ENCODE data around the gene GRIA1.
A peak's percentile ranks its signal among the peaks of the same experiment; 100 is the strongest.

The GRIA1 gene

DNA sequence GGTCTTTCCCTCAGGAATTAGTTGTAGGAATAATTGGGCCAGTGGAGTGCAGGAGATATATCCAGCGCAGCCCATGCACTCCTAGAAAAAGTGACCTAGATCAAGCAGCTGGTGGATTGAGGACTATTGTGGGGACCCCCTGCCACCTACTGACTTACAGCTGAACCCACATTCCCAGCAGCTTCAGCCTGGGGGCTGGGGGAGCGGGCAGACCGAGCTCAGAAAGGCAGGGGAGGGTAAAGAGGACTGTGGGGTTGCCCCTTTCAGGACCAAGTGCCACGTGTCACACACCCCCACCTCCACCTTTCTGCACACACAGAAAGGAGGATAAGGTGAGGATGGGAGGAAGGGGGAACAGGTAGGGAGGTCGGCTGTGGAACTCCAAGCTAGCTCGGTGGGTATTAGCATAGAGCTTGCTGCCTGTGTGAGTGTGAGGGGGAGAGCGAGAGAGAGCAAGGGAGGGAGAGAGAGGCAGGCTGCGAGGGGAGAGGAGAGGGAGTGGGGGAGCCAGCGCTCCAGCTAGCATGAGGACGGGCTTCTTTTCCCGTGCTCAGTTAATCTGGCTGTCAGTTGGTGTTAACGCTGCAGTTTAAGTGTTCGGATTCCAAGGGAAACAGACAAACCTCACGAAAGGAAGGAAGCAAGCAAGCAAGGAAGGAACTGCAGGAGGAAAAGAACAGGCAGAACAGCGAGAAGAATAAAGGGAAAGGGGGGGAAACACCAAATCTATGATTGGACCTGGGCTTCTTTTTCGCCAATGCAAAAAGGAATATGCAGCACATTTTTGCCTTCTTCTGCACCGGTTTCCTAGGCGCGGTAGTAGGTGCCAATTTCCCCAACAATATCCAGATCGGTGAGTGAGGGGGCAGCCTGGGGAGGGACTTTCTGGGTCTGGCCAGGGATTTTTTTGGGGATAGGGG is at the start of gene GRIA1:
TSS of gene GRIA1 (plus strand) at position 553 of the 920 bp plus-strand sequence.
- no peak for DNase-seq (ENCODE audit: low spot score)
- in situ Hi-C loops (cut with MboI; ENCODE audit: low pct_unique_long_range_greater_than_20kb, low sequenced_read_pairs, unreplicated experiment) = no loop called here

DNA sequence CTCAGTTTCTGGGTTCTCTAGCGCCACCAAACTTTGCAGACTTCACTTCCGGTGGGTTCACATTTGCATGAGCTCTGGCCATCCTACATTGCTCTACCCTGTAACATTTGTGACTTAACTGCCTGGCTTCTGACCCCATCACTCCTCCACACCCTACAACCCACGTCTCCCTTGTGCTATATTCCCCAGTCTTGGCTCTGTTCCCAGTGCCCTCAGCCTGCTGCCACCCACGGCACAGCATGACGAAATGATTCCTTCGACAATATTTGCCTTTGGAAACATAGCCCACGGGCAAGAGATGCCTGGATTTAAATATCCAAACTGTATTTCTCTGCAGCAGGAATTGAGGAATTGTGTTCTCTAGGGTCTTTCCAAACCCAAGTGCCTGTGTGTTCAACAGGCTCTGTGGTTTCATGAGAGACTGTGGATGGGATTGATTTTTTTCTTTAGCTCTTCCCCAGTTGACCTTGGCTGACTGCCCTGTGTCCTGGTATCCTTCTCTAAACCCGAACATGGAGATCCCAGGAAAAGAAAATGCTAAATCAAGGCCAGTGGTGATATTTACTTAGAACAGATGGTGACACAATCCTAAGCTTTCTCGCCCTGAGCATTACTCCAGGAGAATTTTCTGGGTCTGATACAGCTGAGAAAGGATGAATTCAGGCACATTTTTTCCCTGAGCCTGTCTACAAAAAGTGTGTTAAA is 44.4 kb upstream of the GRIA1 start:
- no peak for DNase-seq (ENCODE audit: low spot score)
- TF ChIP-seq, protein P1, sequence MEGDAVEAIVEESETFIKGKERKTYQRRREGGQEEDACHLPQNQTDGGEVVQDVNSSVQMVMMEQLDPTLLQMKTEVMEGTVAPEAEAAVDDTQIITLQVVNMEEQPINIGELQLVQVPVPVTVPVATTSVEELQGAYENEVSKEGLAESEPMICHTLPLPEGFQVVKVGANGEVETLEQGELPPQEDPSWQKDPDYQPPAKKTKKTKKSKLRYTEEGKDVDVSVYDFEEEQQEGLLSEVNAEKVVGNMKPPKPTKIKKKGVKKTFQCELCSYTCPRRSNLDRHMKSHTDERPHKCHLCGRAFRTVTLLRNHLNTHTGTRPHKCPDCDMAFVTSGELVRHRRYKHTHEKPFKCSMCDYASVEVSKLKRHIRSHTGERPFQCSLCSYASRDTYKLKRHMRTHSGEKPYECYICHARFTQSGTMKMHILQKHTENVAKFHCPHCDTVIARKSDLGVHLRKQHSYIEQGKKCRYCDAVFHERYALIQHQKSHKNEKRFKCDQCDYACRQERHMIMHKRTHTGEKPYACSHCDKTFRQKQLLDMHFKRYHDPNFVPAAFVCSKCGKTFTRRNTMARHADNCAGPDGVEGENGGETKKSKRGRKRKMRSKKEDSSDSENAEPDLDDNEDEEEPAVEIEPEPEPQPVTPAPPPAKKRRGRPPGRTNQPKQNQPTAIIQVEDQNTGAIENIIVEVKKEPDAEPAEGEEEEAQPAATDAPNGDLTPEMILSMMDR (IDR thresholded peaks at IDR 0.05; ENCODE audit: extremely low read depth, insufficient read depth, missing control alignments) = no peak
- in situ Hi-C loops (cut with MboI; ENCODE audit: low pct_unique_long_range_greater_than_20kb, low sequenced_read_pairs, unreplicated experiment) = no loop called here

More for the DNA sequence above, at the start of gene GRIA1:
- TF ChIP-seq, protein P1 (IDR thresholded peaks at IDR 0.05; ENCODE audit: extremely low read depth, insufficient read depth, missing control alignments) = peak; percentile 40

DNA sequence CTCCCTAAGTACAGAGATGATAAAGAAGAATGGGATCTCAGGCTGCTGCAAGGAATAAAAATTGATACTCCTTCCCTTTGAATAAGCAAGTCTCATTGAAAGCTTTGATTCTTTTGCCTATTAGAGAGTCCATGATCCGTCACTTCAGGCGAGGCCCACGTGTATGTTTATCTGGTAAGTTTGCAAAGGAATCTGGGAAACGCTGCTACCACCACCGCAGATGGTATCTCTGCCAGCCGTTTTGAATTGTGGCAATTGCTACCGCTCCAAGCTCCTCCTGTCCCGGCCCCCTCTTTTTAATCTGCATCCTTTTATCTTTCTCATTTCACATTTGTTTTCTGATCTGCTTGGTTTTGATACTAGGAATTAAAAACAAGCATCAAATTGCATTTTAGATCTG is 42.9 kb upstream of the GRIA1 start:
- in situ Hi-C loops (cut with MboI; ENCODE audit: low pct_unique_long_range_greater_than_20kb, low sequenced_read_pairs, unreplicated experiment) = no loop called here
- TF ChIP-seq, protein P1 (IDR thresholded peaks at IDR 0.05; ENCODE audit: extremely low read depth, insufficient read depth, missing control alignments) = no peak
- DNase-seq (ENCODE audit: low spot score) = no peak

DNA sequence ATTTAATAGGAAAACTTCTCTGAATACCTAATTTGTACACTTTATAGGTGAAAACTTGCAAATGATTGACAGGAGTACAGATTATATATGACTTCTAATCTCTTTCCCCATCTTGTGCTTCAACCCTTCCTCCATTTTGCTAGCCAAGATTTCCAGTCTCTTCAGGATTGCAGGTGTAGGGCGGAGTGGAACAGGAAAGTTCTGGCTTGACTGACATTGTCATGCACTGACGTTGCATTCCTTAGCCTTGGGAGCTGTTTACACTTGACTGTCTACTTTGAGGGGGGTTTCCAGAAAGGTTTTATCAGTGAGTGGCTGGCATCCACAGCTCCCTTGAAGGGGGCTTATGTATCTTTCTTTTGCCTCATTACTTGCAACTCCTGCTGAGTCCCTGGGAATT is 34.1 kb upstream of the GRIA1 start:
- in situ Hi-C loops (cut with MboI; ENCODE audit: low pct_unique_long_range_greater_than_20kb, low sequenced_read_pairs, unreplicated experiment) = no loop called here
- DNase-seq (ENCODE audit: low spot score) = no peak
- TF ChIP-seq, protein P1 (IDR thresholded peaks at IDR 0.05; ENCODE audit: extremely low read depth, insufficient read depth, missing control alignments) = no peak

DNA sequence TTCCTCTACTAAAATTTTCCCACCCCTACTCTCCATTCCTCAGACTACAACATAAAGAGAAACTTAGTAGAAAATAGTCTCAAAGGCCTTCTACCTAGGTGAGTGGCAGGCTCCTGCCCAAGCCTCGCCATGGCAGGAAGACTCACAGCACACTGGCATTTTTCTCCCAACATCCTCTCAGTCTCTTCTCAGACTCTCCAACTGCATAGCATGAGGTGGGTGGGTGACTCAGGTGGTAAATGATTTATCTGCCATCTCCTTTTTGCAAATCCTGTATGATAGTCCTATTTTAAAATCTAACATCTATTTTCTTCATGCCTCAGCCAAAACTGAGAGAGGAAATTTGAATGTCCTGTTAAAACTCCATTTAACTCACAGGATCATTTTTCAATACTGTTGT is 33.5 kb upstream of the GRIA1 start:
- in situ Hi-C loops (cut with MboI; ENCODE audit: low pct_unique_long_range_greater_than_20kb, low sequenced_read_pairs, unreplicated experiment) = no loop called here
- DNase-seq (ENCODE audit: low spot score) = no peak
- TF ChIP-seq, protein P1 (IDR thresholded peaks at IDR 0.05; ENCODE audit: extremely low read depth, insufficient read depth, missing control alignments) = no peak

DNA sequence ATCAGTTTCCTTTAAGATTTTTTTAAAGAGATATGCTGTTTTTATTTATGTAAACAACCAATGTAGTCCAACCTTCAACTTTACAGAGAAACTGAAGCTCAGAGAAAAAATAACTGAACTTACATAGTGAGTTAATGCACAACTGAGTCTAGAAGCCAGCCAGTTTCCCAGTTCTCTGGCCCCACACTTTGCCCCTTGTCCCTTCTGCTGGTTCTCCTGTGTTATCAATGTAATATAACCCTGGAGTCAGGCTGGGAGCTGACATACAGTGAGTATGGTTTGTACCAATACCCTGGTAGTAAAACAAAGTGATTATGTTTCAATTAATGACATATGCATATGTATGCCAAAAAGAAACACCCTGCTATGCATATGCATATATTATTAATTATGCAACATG is 32.2 kb upstream of the GRIA1 start:
- TF ChIP-seq, protein P1 (IDR thresholded peaks at IDR 0.05; ENCODE audit: extremely low read depth, insufficient read depth, missing control alignments) = no peak
- in situ Hi-C loops (cut with MboI; ENCODE audit: low pct_unique_long_range_greater_than_20kb, low sequenced_read_pairs, unreplicated experiment) = no loop called here
- no peak for DNase-seq (ENCODE audit: low spot score)
